GM21717 (cell line): Measurements from ENCODE around the gene RB1.
"Not testable (repeated sequence)": the region's sequence is repeated elsewhere in the genome, so short reads cannot be mapped to it uniquely, and the experiment has no call there.

Experiments used
- ATAC-seq: cut with Tn5 transposase; IDR thresholded peaks from one replicate; pipeline ENCODE4 v1.9.1; 2021; ENCODE audit warnings: mild to moderate bottlenecking, moderate library complexity; ENCODE audit not compliant: unreplicated experiment

RB1 gene

GRCh38 chr13:48346583-48346982, 43.0 kb downstream of the RB1 start:
- no peak for ATAC-seq

GRCh38 chr13:48349525-48349924, 46.0 kb downstream of the RB1 start:
- no peak for ATAC-seq

GRCh38 chr13:48353590-48353989, 50.0 kb downstream of the RB1 start:
- ATAC-seq, result no peak

GRCh38 chr13:48355524-48355923, 52.0 kb downstream of the RB1 start:
- ATAC-seq, result not testable (repeated sequence)

GRCh38 chr13:48356750-48357149, 53.2 kb downstream of the RB1 start:
- no peak for ATAC-seq

GRCh38 chr13:48369988-48370387, 66.4 kb downstream of the RB1 start:
- ATAC-seq, result no peak

GRCh38 chr13:48370815-48371214, 67.3 kb downstream of the RB1 start:
- ATAC-seq, result no peak

- no peak for ATAC-seq
These were observed 74.3 kb downstream of the RB1 start for GRCh38 chr13:48377857-48378256.

GRCh38 chr13:48380581-48380980, 77.0 kb downstream of the RB1 start:
- ATAC-seq, result no peak

GRCh38 chr13:48383384-48383783, 79.8 kb downstream of the RB1 start:
- no peak for ATAC-seq

- no peak for ATAC-seq
These were observed 83.3 kb downstream of the RB1 start for GRCh38 chr13:48386816-48387215.

- no peak for ATAC-seq
These were observed 87.7 kb downstream of the RB1 start for GRCh38 chr13:48391257-48391656.

- ATAC-seq, result no peak
These were observed 89.6 kb downstream of the RB1 start for GRCh38 chr13:48393030-48393697.

- no peak for ATAC-seq
These were observed 90.1 kb downstream of the RB1 start for GRCh38 chr13:48393698-48394085.

GRCh38 chr13:48397744-48398143, 94.2 kb downstream of the RB1 start:
- ATAC-seq, result no peak

GRCh38 chr13:48398450-48399095, 95.0 kb downstream of the RB1 start:
- ATAC-seq, result no peak

GRCh38 chr13:48400090-48400694, 96.6 kb downstream of the RB1 start:
- ATAC-seq, result no peak

GRCh38 chr13:48400850-48401291, 97.3 kb downstream of the RB1 start:
- peak; percentile 40 for ATAC-seq

GRCh38 chr13:48401480-48401879, 97.9 kb downstream of the RB1 start:
- no peak for ATAC-seq

- ATAC-seq, result no peak
These were observed 98.9 kb downstream of the RB1 start for GRCh38 chr13:48402325-48402932.

GRCh38 chr13:48403151-48403631, 99.6 kb downstream of the RB1 start:
- peak; percentile 55 for ATAC-seq

GRCh38 chr13:48403913-48404312, 100.4 kb downstream of the RB1 start:
- ATAC-seq, result no peak
